HCT116 (cell line): ENCODE data around the gene DAGLB.

Experiments
- CEBPB ChIP-seq: IDR thresholded peaks from 2 replicates; pipeline ENCODE4 v1.6.1; 2012; ENCODE audit warnings: low read depth
- EGR1 ChIP-seq: IDR thresholded peaks from 2 replicates; pipeline ENCODE4 v1.6.1; 2012; ENCODE audit warnings: low read depth
- EZH2 ChIP-seq: fragments of 200-600 bp; sonication (generic); IDR thresholded peaks from 2 replicates; pipeline ENCODE4 v1.6.1; 2017; ENCODE audit warnings: antibody characterized with exemption, mixed run types
- FOSL1 ChIP-seq: IDR thresholded peaks from 2 replicates; pipeline ENCODE4 v1.6.1; 2012; ENCODE audit warnings: low read depth
- POLR2A ChIP-seq: IDR thresholded peaks from 2 replicates; pipeline ENCODE4 v1.7.0; 2011; ENCODE audit warnings: borderline replicate concordance; ENCODE audit not compliant: insufficient read depth, insufficient read length; ENCODE audit errors: extremely low read depth
- POLR2AphosphoS5 ChIP-seq: IDR thresholded peaks from 2 replicates; pipeline ENCODE4 v1.6.1; 2011; ENCODE audit warnings: mild to moderate bottlenecking, low read depth, low read length, moderate library complexity
- SIN3A ChIP-seq: IDR thresholded peaks from 2 replicates; pipeline ENCODE4 v1.6.1; 2012; ENCODE audit warnings: low read depth
- SP1 ChIP-seq: IDR thresholded peaks from 2 replicates; pipeline ENCODE4 v1.6.1; 2012; ENCODE audit warnings: low read depth
- ZNF274 ChIP-seq: fragments of 200-500 bp; sonication (Bioruptor generic); IDR thresholded peaks from 2 replicates; pipeline ENCODE4 v1.6.1; 2014; ENCODE audit warnings: mild to moderate bottlenecking, low read depth, low read length, inconsistent platforms
- TF ChIP-seq, protein P1 (sequence below), 3 experiments: fragments of 200-600 bp in 1 of 3; sonication (generic) in 1 of 3; IDR thresholded peaks in 2 of 3; conservative IDR thresholded peaks in 1 of 3; 2 replicates each; pipeline ENCODE4 v1.5.1; 2012 to 2017; ENCODE audit warnings: low read depth in 2 of 3, low read length in 2 of 3, antibody characterized with exemption in 1 of 3, borderline replicate concordance in 1 of 3, control low read depth in 1 of 3, mild to moderate bottlenecking in 1 of 3, mixed read lengths in 1 of 3, mixed run types in 1 of 3, moderate library complexity in 1 of 3; ENCODE audit not compliant: insufficient read depth in 1 of 3

DNA sequence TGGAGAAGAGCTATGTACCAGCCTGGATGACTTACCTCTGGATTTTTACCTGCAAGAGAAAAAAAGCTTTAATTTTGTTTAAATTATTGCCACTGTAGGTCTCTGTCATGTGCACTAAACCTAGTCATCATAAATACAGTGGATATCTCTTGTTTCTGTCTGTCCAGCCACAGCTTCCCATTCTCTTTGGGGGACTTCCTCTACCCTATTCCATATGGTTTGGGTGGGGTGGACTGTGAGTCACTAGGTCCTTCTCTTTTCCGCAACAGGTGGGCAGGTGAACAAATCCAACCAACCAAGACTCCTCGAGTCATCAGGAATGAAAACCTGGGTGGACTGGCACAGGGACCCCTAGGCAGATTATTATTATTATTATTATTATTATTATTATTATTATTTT, 88.0 kb downstream of the DAGLB start:
- TF ChIP-seq CEBPB (no peak), EZH2 (no peak), SIN3A (no peak), POLR2AphosphoS5 (no peak), POLR2A (no peak), ZNF274 (no peak), SP1 (no peak), FOSL1 (no peak), EGR1 (no peak)
- TF ChIP-seq, protein P1, sequence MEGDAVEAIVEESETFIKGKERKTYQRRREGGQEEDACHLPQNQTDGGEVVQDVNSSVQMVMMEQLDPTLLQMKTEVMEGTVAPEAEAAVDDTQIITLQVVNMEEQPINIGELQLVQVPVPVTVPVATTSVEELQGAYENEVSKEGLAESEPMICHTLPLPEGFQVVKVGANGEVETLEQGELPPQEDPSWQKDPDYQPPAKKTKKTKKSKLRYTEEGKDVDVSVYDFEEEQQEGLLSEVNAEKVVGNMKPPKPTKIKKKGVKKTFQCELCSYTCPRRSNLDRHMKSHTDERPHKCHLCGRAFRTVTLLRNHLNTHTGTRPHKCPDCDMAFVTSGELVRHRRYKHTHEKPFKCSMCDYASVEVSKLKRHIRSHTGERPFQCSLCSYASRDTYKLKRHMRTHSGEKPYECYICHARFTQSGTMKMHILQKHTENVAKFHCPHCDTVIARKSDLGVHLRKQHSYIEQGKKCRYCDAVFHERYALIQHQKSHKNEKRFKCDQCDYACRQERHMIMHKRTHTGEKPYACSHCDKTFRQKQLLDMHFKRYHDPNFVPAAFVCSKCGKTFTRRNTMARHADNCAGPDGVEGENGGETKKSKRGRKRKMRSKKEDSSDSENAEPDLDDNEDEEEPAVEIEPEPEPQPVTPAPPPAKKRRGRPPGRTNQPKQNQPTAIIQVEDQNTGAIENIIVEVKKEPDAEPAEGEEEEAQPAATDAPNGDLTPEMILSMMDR (IDR thresholded peaks at IDR 0.05 in 2 of 3, conservative IDR thresholded peaks at IDR 0.05 in 1 of 3; ENCODE audit: borderline replicate concordance in 1 of 3, insufficient read depth in 1 of 3, low read depth in 2 of 3, low read length in 2 of 3) = no peak
